Measurements from ENCODE around the gene ATXN1L. TPM values are rescaled to one million over a fixed set of nuclear protein-coding genes. Genes with fewer than 3 reads are reported as not detected.

ATXN1L gene
- total RNA-seq, 4 donors from 2014 or later, result 15.8 to 22.6 (median 19.4) TPM

GRCh38 chr16:71894921-71895678 lies 49.3 kb downstream of the ATXN1L start, which contains the start of gene IST1:
IST1 (plus strand) TSS chr16:71895531; CDS start chr16:71915641, 20,110 bp downstream.
- Histone ChIP-seq H3K4me3 (peak within 1 kb of the TSS; percentile 94 to 99 (median 96)), H3K27ac (peak within 1 kb of the TSS; percentile 94 to 100 (median 98)), H3K9me3 (no peaks in the 10 kb centered on the region), H3K4me1 (peaks cover 21 to 22% of the 10 kb centered on the region in 2 donors), H3K27me3 (no peaks in the 10 kb centered on the region), H3K36me3 (no peaks in the 10 kb centered on the region)
- in situ Hi-C loops (cut with MboI; ENCODE audit: low sequenced_read_pairs in 4 of 4) (loop anchor here in 2 of 4 donors (5.0 to 10.0 kb wide), 2 partner anchors 88 to 90 kb away; partner anchors contain the start of gene AP1G1 (in 2 of the 2)), intact Hi-C loops (cut with DNase I; ENCODE audit: low total_unique reads) (loop anchor here (1.0 to 5.0 kb wide), 6 partner anchors 12 to 198 kb away; partner anchors contain the start of genes DHODH, DHX38 and TXNL4B)
- ATAC-seq, result peak; percentile 87 to 88
- TF ChIP-seq, protein P1, sequence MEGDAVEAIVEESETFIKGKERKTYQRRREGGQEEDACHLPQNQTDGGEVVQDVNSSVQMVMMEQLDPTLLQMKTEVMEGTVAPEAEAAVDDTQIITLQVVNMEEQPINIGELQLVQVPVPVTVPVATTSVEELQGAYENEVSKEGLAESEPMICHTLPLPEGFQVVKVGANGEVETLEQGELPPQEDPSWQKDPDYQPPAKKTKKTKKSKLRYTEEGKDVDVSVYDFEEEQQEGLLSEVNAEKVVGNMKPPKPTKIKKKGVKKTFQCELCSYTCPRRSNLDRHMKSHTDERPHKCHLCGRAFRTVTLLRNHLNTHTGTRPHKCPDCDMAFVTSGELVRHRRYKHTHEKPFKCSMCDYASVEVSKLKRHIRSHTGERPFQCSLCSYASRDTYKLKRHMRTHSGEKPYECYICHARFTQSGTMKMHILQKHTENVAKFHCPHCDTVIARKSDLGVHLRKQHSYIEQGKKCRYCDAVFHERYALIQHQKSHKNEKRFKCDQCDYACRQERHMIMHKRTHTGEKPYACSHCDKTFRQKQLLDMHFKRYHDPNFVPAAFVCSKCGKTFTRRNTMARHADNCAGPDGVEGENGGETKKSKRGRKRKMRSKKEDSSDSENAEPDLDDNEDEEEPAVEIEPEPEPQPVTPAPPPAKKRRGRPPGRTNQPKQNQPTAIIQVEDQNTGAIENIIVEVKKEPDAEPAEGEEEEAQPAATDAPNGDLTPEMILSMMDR (IDR thresholded peaks at IDR 0.05 in 4 of 5, conservative IDR thresholded peaks at IDR 0.05 in 1 of 5), result peak in 1 of 5 experiments; percentile 25
- TF ChIP-seq POLR2A (IDR thresholded peaks at IDR 0.05), result peak; percentile 96
- DNase-seq, result peak; percentile 98

DNA sequence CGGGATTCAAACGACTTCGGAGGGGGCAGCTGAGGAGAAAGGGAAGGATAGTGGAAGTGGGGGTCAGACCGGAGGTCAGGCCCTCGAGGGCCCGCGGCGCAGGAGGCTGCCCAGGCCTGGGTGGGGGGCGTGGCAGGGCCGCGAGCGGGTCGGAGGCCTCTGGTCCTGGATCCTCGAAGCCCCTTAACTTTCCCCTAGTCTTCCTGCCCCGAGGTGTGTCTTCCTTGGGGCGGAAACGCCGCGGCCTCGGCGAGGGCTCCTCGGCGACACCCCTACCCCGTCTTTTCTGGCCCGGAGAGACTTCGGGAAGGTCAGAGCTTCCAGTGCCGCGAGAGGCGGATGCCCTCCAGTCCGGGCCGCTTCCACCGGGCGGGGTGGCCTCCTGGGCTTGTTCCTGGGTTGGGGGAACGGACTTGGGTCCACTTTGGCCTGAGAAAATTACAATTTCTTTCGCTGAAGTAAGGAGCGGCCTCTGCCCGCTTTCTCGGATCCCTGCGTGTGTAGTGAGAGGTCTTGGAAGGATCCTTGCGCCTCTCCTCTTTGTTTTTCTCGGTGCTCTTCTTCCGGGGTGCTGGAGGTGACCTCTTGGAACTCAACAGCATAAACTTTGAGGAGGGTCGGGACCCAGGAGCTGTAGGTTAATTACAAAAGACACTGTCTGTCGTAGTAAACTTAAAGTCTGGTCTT lies 50.0 kb downstream of the ATXN1L start:
- peak overlapping the region; percentile 94 to 99 (median 96) for H3K4me3 ChIP-seq
- ATAC-seq (peak; percentile 46 to 48), DNase-seq (peak in 1 of 2 donors; percentile 3)
- in situ Hi-C loops (cut with MboI; ENCODE audit: low sequenced_read_pairs in 4 of 4) (loop anchor here in 2 of 4 donors (5.0 to 10.0 kb wide), 2 partner anchors 89 to 91 kb away; partner anchors contain the start of gene AP1G1 (in 2 of the 2)), intact Hi-C loops (cut with DNase I; ENCODE audit: low total_unique reads) (loop anchor here (1.0 to 5.0 kb wide), 6 partner anchors 13 to 197 kb away; partner anchors contain the start of genes DHODH, DHX38 and TXNL4B)
- H3K27me3 ChIP-seq, result no peaks in the 10 kb centered on the region
- no peaks in the 10 kb centered on the region for H3K36me3 ChIP-seq
- no peaks in the 10 kb centered on the region for H3K9me3 ChIP-seq
- H3K27ac ChIP-seq, result peak overlapping the region; percentile 94 to 100 (median 98)
- TF ChIP-seq, protein P1 (IDR thresholded peaks at IDR 0.05 in 4 of 5, conservative IDR thresholded peaks at IDR 0.05 in 1 of 5), result no peak
- H3K4me1 ChIP-seq, result peaks cover 24 to 28% of the 10 kb centered on the region in 2 donors

- intact Hi-C loops (cut with DNase I; ENCODE audit: low total_unique reads) (loop anchor here (5.0 kb wide), 1 partner anchor 110 kb away; the partner anchor contains the start of gene DHODH), in situ Hi-C loops (cut with MboI; ENCODE audit: low sequenced_read_pairs in 4 of 4) (loop anchor here in 2 of 4 donors (5.0 to 10.0 kb wide), 2 partner anchors 90 to 92 kb away; partner anchors contain the start of gene AP1G1 (in 2 of the 2))
Measured at GRCh38 chr16:71896764-71897368, 51.1 kb downstream of the ATXN1L start.

More at GRCh38 chr16:71896764-71897368, 51.1 kb downstream of the ATXN1L start:
- Histone ChIP-seq H3K9me3 (no peaks in the 10 kb centered on the region), H3K4me3 (peak overlapping the region; percentile 94 to 99 (median 96)), H3K36me3 (no peaks in the 10 kb centered on the region), H3K27ac (peak overlapping the region; percentile 94 to 100 (median 98)), H3K4me1 (peaks cover 24 to 36% of the 10 kb centered on the region in 2 donors), H3K27me3 (no peaks in the 10 kb centered on the region)
- ATAC-seq (no peak), DNase-seq (no peak)
- no peak for TF ChIP-seq POLR2A (IDR thresholded peaks at IDR 0.05)
- TF ChIP-seq, protein P1 (IDR thresholded peaks at IDR 0.05 in 4 of 5, conservative IDR thresholded peaks at IDR 0.05 in 1 of 5), result no peak

Measured in gastrocnemius medialis (tissue), 4 donors.